ENCODE results near the gene SV2B. TPM values are rescaled to one million over a fixed set of nuclear protein-coding genes. Genes with fewer than 3 reads are reported as not detected.

SV2B gene
- total RNA-seq, 1 experiment from 2014 or later = 1.4 TPM

DNA sequence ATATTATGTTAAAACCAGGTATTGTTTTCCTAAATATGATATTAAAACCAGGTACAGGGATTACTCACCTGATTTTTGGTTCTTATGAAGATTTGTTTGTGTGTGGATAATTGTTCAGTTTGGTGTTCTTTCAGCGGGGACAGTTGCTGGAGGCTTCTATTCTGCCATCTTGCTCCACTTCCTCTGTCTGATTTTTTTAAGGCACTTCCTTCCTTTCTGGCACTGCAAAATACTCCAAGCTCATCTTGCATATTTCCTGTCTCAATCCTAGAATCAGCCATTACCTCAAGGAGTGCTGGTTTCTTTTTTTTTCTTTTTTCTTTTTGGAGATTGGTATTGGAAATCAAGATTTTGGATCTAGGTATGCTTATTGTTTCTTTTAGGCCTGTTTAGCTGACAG lies 229.9 kb downstream of the SV2B start:
- CTCF ChIA-PET = interaction anchor here (1.2 kb wide), 1 partner anchor 617 kb away, joined by 3 read pairs; no protein-coding TSS in a partner anchor

DNA sequence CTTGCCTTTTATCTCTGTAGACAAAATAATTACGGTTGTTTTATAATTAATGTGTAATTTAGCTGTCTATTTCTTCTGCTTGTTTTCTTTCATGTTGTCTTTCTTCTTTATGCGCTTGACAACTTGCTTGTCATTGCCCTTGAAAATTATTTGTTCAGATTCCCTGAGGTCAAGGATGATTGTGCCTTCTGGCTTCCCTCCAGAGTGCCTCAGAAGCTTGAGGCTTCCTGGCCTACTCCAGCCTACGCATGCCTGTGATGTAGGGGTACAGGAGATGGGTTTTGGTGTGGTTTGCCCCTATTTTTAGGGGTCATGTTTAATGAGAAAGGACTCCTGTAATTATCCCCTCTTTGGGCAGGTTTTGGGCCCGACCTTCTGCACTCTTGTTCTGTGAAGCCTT lies 231.5 kb downstream of the SV2B start:
- ATAC-seq = no peak
- no peaks in the 10 kb centered on the region for H3K27me3 Mint-ChIP-seq (ENCODE audit: low read depth)
- CTCF ChIA-PET = interaction anchor here (1.3 kb wide), 1 partner anchor 375 kb away, joined by 3 read pairs; no protein-coding TSS in a partner anchor
- H3K9me3 Mint-ChIP-seq = peaks cover 4% of the 10 kb centered on the region; the same call in 1 of the 2 replicates
- no peak overlapping the region for H3K27ac Mint-ChIP-seq
- POLR2A ChIA-PET = no interaction called here
- no peaks in the 10 kb centered on the region for H3K4me1 Mint-ChIP-seq
- no peak overlapping the region for H3K4me3 Mint-ChIP-seq
- no peak for DNase-seq (ENCODE audit: low spot score)
- no peaks in the 10 kb centered on the region for H3K36me3 Mint-ChIP-seq
- TF ChIP-seq EMX1 (CRISPR knock-in tag; IDR thresholded peaks at IDR 0.05) (no peak), STAT6 (CRISPR knock-in tag; conservative IDR thresholded peaks at IDR 0.05; ENCODE audit: low read depth) (no peak), RELA (CRISPR knock-in tag; IDR thresholded peaks at IDR 0.05; ENCODE audit: borderline replicate concordance) (no peak), AR (CRISPR knock-in tag; IDR thresholded peaks at IDR 0.05) (no peak), NFE2L1 (CRISPR knock-in tag; IDR thresholded peaks at IDR 0.05) (no peak), TCF7 (CRISPR knock-in tag; IDR thresholded peaks at IDR 0.05; ENCODE audit: low read depth) (no peak), E2F4 (CRISPR knock-in tag; IDR thresholded peaks at IDR 0.05; ENCODE audit: borderline replicate concordance, low read depth) (no peak), CREB1 (CRISPR knock-in tag; IDR thresholded peaks at IDR 0.05) (no peak), CREM (CRISPR knock-in tag; IDR thresholded peaks at IDR 0.05) (no peak), HMGXB4 (CRISPR knock-in tag; IDR thresholded peaks at IDR 0.05) (no peak)
- TF ChIP-seq, protein P1, sequence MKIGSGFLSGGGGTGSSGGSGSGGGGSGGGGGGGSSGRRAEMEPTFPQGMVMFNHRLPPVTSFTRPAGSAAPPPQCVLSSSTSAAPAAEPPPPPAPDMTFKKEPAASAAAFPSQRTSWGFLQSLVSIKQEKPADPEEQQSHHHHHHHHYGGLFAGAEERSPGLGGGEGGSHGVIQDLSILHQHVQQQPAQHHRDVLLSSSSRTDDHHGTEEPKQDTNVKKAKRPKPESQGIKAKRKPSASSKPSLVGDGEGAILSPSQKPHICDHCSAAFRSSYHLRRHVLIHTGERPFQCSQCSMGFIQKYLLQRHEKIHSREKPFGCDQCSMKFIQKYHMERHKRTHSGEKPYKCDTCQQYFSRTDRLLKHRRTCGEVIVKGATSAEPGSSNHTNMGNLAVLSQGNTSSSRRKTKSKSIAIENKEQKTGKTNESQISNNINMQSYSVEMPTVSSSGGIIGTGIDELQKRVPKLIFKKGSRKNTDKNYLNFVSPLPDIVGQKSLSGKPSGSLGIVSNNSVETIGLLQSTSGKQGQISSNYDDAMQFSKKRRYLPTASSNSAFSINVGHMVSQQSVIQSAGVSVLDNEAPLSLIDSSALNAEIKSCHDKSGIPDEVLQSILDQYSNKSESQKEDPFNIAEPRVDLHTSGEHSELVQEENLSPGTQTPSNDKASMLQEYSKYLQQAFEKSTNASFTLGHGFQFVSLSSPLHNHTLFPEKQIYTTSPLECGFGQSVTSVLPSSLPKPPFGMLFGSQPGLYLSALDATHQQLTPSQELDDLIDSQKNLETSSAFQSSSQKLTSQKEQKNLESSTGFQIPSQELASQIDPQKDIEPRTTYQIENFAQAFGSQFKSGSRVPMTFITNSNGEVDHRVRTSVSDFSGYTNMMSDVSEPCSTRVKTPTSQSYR (CRISPR knock-in tag; IDR thresholded peaks at IDR 0.05) = no peak
- TF ChIP-seq, protein P2, sequence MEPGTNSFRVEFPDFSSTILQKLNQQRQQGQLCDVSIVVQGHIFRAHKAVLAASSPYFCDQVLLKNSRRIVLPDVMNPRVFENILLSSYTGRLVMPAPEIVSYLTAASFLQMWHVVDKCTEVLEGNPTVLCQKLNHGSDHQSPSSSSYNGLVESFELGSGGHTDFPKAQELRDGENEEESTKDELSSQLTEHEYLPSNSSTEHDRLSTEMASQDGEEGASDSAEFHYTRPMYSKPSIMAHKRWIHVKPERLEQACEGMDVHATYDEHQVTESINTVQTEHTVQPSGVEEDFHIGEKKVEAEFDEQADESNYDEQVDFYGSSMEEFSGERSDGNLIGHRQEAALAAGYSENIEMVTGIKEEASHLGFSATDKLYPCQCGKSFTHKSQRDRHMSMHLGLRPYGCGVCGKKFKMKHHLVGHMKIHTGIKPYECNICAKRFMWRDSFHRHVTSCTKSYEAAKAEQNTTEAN (CRISPR knock-in tag; IDR thresholded peaks at IDR 0.05) = no peak
- TF ChIP-seq, protein P3, sequence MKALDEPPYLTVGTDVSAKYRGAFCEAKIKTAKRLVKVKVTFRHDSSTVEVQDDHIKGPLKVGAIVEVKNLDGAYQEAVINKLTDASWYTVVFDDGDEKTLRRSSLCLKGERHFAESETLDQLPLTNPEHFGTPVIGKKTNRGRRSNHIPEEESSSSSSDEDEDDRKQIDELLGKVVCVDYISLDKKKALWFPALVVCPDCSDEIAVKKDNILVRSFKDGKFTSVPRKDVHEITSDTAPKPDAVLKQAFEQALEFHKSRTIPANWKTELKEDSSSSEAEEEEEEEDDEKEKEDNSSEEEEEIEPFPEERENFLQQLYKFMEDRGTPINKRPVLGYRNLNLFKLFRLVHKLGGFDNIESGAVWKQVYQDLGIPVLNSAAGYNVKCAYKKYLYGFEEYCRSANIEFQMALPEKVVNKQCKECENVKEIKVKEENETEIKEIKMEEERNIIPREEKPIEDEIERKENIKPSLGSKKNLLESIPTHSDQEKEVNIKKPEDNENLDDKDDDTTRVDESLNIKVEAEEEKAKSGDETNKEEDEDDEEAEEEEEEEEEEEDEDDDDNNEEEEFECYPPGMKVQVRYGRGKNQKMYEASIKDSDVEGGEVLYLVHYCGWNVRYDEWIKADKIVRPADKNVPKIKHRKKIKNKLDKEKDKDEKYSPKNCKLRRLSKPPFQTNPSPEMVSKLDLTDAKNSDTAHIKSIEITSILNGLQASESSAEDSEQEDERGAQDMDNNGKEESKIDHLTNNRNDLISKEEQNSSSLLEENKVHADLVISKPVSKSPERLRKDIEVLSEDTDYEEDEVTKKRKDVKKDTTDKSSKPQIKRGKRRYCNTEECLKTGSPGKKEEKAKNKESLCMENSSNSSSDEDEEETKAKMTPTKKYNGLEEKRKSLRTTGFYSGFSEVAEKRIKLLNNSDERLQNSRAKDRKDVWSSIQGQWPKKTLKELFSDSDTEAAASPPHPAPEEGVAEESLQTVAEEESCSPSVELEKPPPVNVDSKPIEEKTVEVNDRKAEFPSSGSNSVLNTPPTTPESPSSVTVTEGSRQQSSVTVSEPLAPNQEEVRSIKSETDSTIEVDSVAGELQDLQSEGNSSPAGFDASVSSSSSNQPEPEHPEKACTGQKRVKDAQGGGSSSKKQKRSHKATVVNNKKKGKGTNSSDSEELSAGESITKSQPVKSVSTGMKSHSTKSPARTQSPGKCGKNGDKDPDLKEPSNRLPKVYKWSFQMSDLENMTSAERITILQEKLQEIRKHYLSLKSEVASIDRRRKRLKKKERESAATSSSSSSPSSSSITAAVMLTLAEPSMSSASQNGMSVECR (CRISPR knock-in tag; IDR thresholded peaks at IDR 0.05; ENCODE audit: borderline replicate concordance) = no peak
- TF ChIP-seq, protein P4, sequence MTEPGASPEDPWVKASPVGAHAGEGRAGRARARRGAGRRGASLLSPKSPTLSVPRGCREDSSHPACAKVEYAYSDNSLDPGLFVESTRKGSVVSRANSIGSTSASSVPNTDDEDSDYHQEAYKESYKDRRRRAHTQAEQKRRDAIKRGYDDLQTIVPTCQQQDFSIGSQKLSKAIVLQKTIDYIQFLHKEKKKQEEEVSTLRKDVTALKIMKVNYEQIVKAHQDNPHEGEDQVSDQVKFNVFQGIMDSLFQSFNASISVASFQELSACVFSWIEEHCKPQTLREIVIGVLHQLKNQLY (CRISPR knock-in tag; IDR thresholded peaks at IDR 0.05) = no peak

More for the DNA sequence above, 229.9 kb downstream of the SV2B start:
- Mint-ChIP-seq H3K9me3 (peaks cover 17% of the 10 kb centered on the region), H3K4me1 (no peaks in the 10 kb centered on the region), H3K36me3 (no peaks in the 10 kb centered on the region), H3K27ac (no peak overlapping the region), H3K27me3 (ENCODE audit: low read depth) (no peaks in the 10 kb centered on the region), H3K4me3 (no peak overlapping the region)
- DNase-seq (ENCODE audit: low spot score) (no peak), ATAC-seq (no peak)
- TF ChIP-seq ATF3 (CRISPR knock-in tag; conservative IDR thresholded peaks at IDR 0.05) (no peak), FOXP1 (CRISPR knock-in tag; IDR thresholded peaks at IDR 0.05; ENCODE audit: borderline replicate concordance) (no peak)
- POLR2A ChIA-PET = no interaction called here

Data from WTC11 (cell line).